Measurements from ENCODE around the gene ARF1. TPM values are rescaled to one million over a fixed set of nuclear protein-coding genes. Genes with fewer than 3 reads are reported as not detected.

ARF1 gene
- total RNA-seq, 1 donor from 2014 or later: 447 TPM

GRCh38 chr1:228058172-228058948, 24.1 kb upstream of the ARF1 start:
- no peak for DNase-seq (ENCODE audit: low spot score in 2 of 2)
- Histone ChIP-seq H3K4me3 (no peak overlapping the region), H3K4me1 (no peaks in the 10 kb centered on the region), H3K36me3 (no peaks in the 10 kb centered on the region), H3K27me3 (peaks cover 34% of the 10 kb centered on the region), H3K27ac (no peak overlapping the region), H3K9me3 (no peaks in the 10 kb centered on the region)
- no peak for TF ChIP-seq CTCF (IDR thresholded peaks at IDR 0.05)
- intact Hi-C loops (cut with DNase I): no loop called here

DNA sequence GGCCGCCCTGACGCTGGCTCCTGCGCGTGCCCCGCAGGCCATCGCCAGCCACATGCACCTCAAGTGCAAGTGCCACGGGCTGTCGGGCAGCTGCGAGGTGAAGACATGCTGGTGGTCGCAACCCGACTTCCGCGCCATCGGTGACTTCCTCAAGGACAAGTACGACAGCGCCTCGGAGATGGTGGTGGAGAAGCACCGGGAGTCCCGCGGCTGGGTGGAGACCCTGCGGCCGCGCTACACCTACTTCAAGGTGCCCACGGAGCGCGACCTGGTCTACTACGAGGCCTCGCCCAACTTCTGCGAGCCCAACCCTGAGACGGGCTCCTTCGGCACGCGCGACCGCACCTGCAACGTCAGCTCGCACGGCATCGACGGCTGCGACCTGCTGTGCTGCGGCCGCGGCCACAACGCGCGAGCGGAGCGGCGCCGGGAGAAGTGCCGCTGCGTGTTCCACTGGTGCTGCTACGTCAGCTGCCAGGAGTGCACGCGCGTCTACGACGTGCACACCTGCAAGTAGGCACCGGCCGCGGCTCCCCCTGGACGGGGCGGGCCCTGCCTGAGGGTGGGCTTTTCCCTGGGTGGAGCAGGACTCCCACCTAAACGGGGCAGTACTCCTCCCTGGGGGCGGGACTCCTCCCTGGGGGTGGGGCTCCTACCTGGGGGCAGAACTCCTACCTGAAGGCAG, 23.4 kb upstream of the ARF1 start:
- H3K27ac ChIP-seq: no peak overlapping the region
- H3K9me3 ChIP-seq: no peaks in the 10 kb centered on the region
- intact Hi-C loops (cut with DNase I): no loop called here
- no peaks in the 10 kb centered on the region for H3K36me3 ChIP-seq
- no peak overlapping the region for H3K4me3 ChIP-seq
- H3K27me3 ChIP-seq: peaks cover 34% of the 10 kb centered on the region
- DNase-seq (ENCODE audit: low spot score in 2 of 2): peak in 1 of 2 donors; percentile 57
- TF ChIP-seq CTCF (IDR thresholded peaks at IDR 0.05): no peak
- no peaks in the 10 kb centered on the region for H3K4me1 ChIP-seq

GRCh38 chr1:228059634-228060457, 22.7 kb upstream of the ARF1 start:
- intact Hi-C loops (cut with DNase I): no loop called here
- no peaks in the 10 kb centered on the region for H3K36me3 ChIP-seq
- no peak for TF ChIP-seq CTCF (IDR thresholded peaks at IDR 0.05)
- H3K4me3 ChIP-seq: no peak overlapping the region
- DNase-seq (ENCODE audit: low spot score in 2 of 2): peak in 1 of 2 donors; percentile 64
- H3K27me3 ChIP-seq: peaks cover 34% of the 10 kb centered on the region
- H3K4me1 ChIP-seq: no peaks in the 10 kb centered on the region
- H3K9me3 ChIP-seq: no peaks in the 10 kb centered on the region
- no peak overlapping the region for H3K27ac ChIP-seq

- no peak for TF ChIP-seq CTCF (IDR thresholded peaks at IDR 0.05)
- Histone ChIP-seq H3K4me3 (no peak overlapping the region), H3K27me3 (peaks cover 34% of the 10 kb centered on the region), H3K27ac (no peak overlapping the region), H3K9me3 (no peaks in the 10 kb centered on the region), H3K36me3 (no peaks in the 10 kb centered on the region), H3K4me1 (no peaks in the 10 kb centered on the region)
- intact Hi-C loops (cut with DNase I): no loop called here
- peak in 1 of 2 donors; percentile 57 for DNase-seq (ENCODE audit: low spot score in 2 of 2)
Measured at GRCh38 chr1:228060458-228061190, 21.9 kb upstream of the ARF1 start.

DNA sequence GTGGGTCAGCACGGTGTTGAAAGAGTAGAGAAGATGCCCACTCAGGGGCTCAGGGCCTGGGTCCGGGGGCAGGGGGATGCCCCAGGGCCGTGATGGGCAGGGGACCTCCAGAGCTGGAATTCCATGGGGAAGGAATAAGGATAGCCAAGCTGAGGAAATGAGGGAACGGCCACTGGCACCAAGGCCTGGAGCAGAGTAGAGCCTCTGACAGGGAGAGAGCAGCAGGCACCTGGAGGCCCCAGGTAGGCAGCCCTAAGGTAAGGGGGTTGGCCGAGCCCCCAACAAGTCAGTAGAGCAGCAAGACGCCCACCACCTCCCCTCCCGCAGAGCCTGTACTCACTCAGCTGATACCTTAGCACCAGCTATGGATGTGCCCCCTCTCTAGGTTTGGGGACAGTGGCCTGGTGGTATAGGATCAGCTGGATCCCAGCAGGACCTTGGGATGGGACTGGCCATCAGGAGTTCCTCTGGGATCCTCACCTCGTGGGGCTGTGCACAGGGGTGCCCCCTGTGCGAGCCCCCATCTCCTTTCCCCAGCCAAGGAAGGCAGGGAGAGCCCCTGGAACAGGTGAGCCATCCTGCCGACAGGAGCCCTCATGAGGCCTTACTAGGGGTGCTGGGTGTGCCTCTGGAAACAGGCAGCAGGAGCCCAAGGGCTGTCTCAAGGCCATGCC, 21.0 kb upstream of the ARF1 start:
- H3K36me3 ChIP-seq: no peaks in the 10 kb centered on the region
- no peak overlapping the region for H3K4me3 ChIP-seq
- no peak for TF ChIP-seq CTCF (IDR thresholded peaks at IDR 0.05)
- intact Hi-C loops (cut with DNase I): no loop called here
- H3K9me3 ChIP-seq: no peaks in the 10 kb centered on the region
- peaks cover 34% of the 10 kb centered on the region for H3K27me3 ChIP-seq
- no peak overlapping the region for H3K27ac ChIP-seq
- no peak for DNase-seq (ENCODE audit: low spot score in 2 of 2)
- H3K4me1 ChIP-seq: no peaks in the 10 kb centered on the region
